ENCODE data around the gene CFAP77.

- TF ChIP-seq CTCF (IDR thresholded peaks at IDR 0.05; ENCODE audit: insufficient read depth, low read length, poor library complexity, severe bottlenecking) (no peak), EZH2phosphoT487 (conservative IDR thresholded peaks at IDR 0.05; ENCODE audit: low read length) (no peak)
Measured at GRCh38 chr9:132600326-132600984, 190.4 kb downstream of the CFAP77 start.

All from SU-DHL-6 (cell line).